ENCODE data around the gene ABL2.
"Not testable (repeated sequence)": the region's sequence is repeated elsewhere in the genome, so short reads cannot be mapped to it uniquely, and the experiment has no call there.

The ABL2 gene

GRCh38 chr1:179217943-179218507 lies 11.5 kb downstream of the ABL2 start:
- no peak for TF ChIP-seq CTCF (IDR thresholded peaks at IDR 0.05; ENCODE audit: low read depth, low read length, missing control alignments)
- no peak for DNase-seq (ENCODE audit: low read depth)
- in situ Hi-C loops (cut with HindIII; ENCODE audit: low sequenced_read_pairs) = no loop called here
- no peak overlapping the region for H3K4me3 ChIP-seq (ENCODE audit: low read depth, low read length)

GRCh38 chr1:179213317-179213716 lies 16.2 kb downstream of the ABL2 start:
- DNase-seq (ENCODE audit: low read depth); H3K4me3 ChIP-seq (ENCODE audit: low read depth, low read length); in situ Hi-C loops (cut with HindIII; ENCODE audit: low sequenced_read_pairs): not testable (repeated sequence)

GRCh38 chr1:179208681-179209477 lies 20.6 kb downstream of the ABL2 start:
- no peak for DNase-seq (ENCODE audit: low read depth)
- TF ChIP-seq CTCF (IDR thresholded peaks at IDR 0.05; ENCODE audit: low read depth, low read length, missing control alignments) = no peak
- no peak overlapping the region for H3K4me3 ChIP-seq (ENCODE audit: low read depth, low read length)
- in situ Hi-C loops (cut with HindIII; ENCODE audit: low sequenced_read_pairs) = no loop called here

GRCh38 chr1:179206812-179207211 lies 22.7 kb downstream of the ABL2 start:
- in situ Hi-C loops (cut with HindIII; ENCODE audit: low sequenced_read_pairs) = no loop called here
- no peak overlapping the region for H3K4me3 ChIP-seq (ENCODE audit: low read depth, low read length)
- TF ChIP-seq CTCF (IDR thresholded peaks at IDR 0.05; ENCODE audit: low read depth, low read length, missing control alignments) = no peak

GRCh38 chr1:179205284-179205683 lies 24.2 kb downstream of the ABL2 start:
- no peak for TF ChIP-seq CTCF (IDR thresholded peaks at IDR 0.05; ENCODE audit: low read depth, low read length, missing control alignments)
- in situ Hi-C loops (cut with HindIII; ENCODE audit: low sequenced_read_pairs) = no loop called here
- DNase-seq (ENCODE audit: low read depth) = no peak
- no peak overlapping the region for H3K4me3 ChIP-seq (ENCODE audit: low read depth, low read length)

More at GRCh38 chr1:179206812-179207211, 22.7 kb downstream of the ABL2 start:
- no peak for DNase-seq (ENCODE audit: low read depth)

GRCh38 chr1:179202161-179202560 lies 27.3 kb downstream of the ABL2 start:
- in situ Hi-C loops (cut with HindIII; ENCODE audit: low sequenced_read_pairs) = no loop called here
- no peak overlapping the region for H3K4me3 ChIP-seq (ENCODE audit: low read depth, low read length)
- no peak for TF ChIP-seq CTCF (IDR thresholded peaks at IDR 0.05; ENCODE audit: low read depth, low read length, missing control alignments)
- no peak for DNase-seq (ENCODE audit: low read depth)

- no peak overlapping the region for H3K4me3 ChIP-seq (ENCODE audit: low read depth, low read length)
- TF ChIP-seq CTCF (IDR thresholded peaks at IDR 0.05; ENCODE audit: low read depth, low read length, missing control alignments) = no peak
- no peak for DNase-seq (ENCODE audit: low read depth)
- in situ Hi-C loops (cut with HindIII; ENCODE audit: low sequenced_read_pairs) = no loop called here
Measured at GRCh38 chr1:179200586-179200985, 28.9 kb downstream of the ABL2 start.

Measured in astrocyte of the cerebellum (primary cell).